Adrenal gland (tissue), 12 donors: ENCODE data around the gene CENATAC. TPM values are rescaled to one million over a fixed set of nuclear protein-coding genes. Genes with fewer than 3 reads are reported as not detected.
A peak's percentile ranks its signal among the peaks of the same experiment; 100 is the strongest.
"Not testable (repeated sequence)": the region's sequence is repeated elsewhere in the genome, so short reads cannot be mapped to it uniquely, and the experiment has no call there.

Experiments
- DNase-seq, 7 donors: peaks; one replicate each; pipeline ENCODE4 v3.0.0-alpha.2; 2019 to 2020
- H3K27ac ChIP-seq, 5 donors: fragments of 200-600 bp; sonication (generic) in 4 of 5; 1 replicate in 3 of 5; 2 replicates in 2 of 5; pipeline versions ENCODE4 v1.5.1 to v1.8.0; 2016 to 2020; ENCODE audit warnings: mild to moderate bottlenecking in 1 of 5
- H3K27me3 ChIP-seq: fragments of 200-600 bp; 2 replicates; pipeline ENCODE4 v1.8.0; 2021
- H3K36me3 ChIP-seq, 2 donors: fragments of 200-600 bp; replicated peaks in 1 of 2; 1 replicate in 1 of 2; 2 replicates in 1 of 2; pipeline versions ENCODE4 v1.5.1 to v1.8.0; 2018 to 2022
- H3K4me1 ChIP-seq, 2 donors: fragments of 200-600 bp; replicated peaks in 1 of 2; 1 replicate in 1 of 2; 2 replicates in 1 of 2; pipeline versions ENCODE4 v1.5.1 to v1.8.0; 2018 to 2021
- H3K4me3 ChIP-seq, 4 donors: fragments of 200-600 bp; sonication (generic) in 3 of 4; one replicate each; pipeline ENCODE4 v1.5.1; 2016 to 2018
- H3K9me3 ChIP-seq, 3 donors: fragments of 200-600 bp; sonication (generic) in 1 of 3; replicated peaks in 1 of 3; 1 replicate in 2 of 3; 2 replicates in 1 of 3; pipeline versions ENCODE4 v1.5.1 to v1.8.0; 2016 to 2021
- CTCF ChIP-seq, 6 experiments: fragments of 450-650 bp in 4 of 6; fragments of 200-600 bp in 2 of 6; sonication (generic) in 1 of 6; IDR thresholded peaks; 1 replicate in 5 of 6; 2 replicates in 1 of 6; pipeline versions ENCODE4 v1.5.1 to v1.8.0; 2016 to 2021; ENCODE audit warnings: antibody characterized with exemption in 6 of 6, mild to moderate bottlenecking in 2 of 6, moderate library complexity in 1 of 6
- POLR2A ChIP-seq, 2 donors: fragments of 450-650 bp; IDR thresholded peaks; one replicate each; pipeline ENCODE4 v1.6.1; 2017; ENCODE audit warnings: antibody characterized with exemption in 2 of 2, mild to moderate bottlenecking in 2 of 2, moderate library complexity in 1 of 2
- WGBS, 4 donors: extraction: QIAGEN DNeasy Blood & Tissue Kit in 2 of 4; methylation state at CpG; one replicate each; pipeline versions ENCODE4 v1.1.5 to v1.1.7; 2013 to 2017; 5-methylcytosine and 5-hydroxymethylcytosine counted together
- intact Hi-C, 2 donors: fragments of 100-400 bp; cut with DNase I; formaldehyde crosslinking; loops; one replicate each; pipeline versions ENCODE4 v1.14.1 to v1.15.0; 2022 to 2023
- polyA plus RNA-seq, 3 donors: library from polyadenylated mRNA; stranded (reverse); fragments of 200-250 nt in 2 of 3; fragments of 350-450 nt in 1 of 3; fragmentation: Illumina TruSeq in 1 of 3; extraction: RNeasy Lipid Tissue Mini Kit (QIAGEN cat#74804) in 1 of 3; gene quantifications; one replicate each; pipeline ENCODE4 v1.2.3, GENCODE V29; 2013 to 2014
- total RNA-seq, 9 donors: library from RNA; depleted of rRNA in 4 of 9; stranded (reverse); fragments of >200 nt in 4 of 9; fragments of 120-200 nt in 1 of 9; fragmentation: NEBNext Ultra II Directional in 1 of 9; extraction: Animal tissue kit (Norgen Biotek cat#: 25700) in 1 of 9; gene quantifications; one replicate each; pipeline versions ENCODE4 v1.1.0 to v1.2.4, GENCODE V29; 2013 to 2023
- donor health status: healthy with polysubstance abuse.
- donor health status: Bipolar disorder and iron deficiency.
- donor health status: DM: yes; HTN: yes; CAD: no.
- donor health status: DM: no; HTN: no; CAD: no.
- donor health status: DM: no; HTN: no; CAD: no.
- donor health status: DM: yes; HTN: yes; CAD: no.

The CENATAC gene
- total and polyA plus RNA-seq, 12 donors, result 15.4 to 157 (median 31.2) TPM

- TF ChIP-seq CTCF (IDR thresholded peaks at IDR 0.05) (no peak), POLR2A (IDR thresholded peaks at IDR 0.05) (no peak)
- no peaks in the 10 kb centered on the region for H3K9me3 ChIP-seq
- 26 to 37% (median 34%) methylated on average over 12 to 21 of the region's 21 CpGs for WGBS, 4 donors
- intact Hi-C loops, result no loop called here
- peaks cover 0 to 11% of the 10 kb centered on the region in 2 donors for H3K4me1 ChIP-seq
- DNase-seq, result peak in 6 of 7 donors; percentile 31 to 65 (median 47)
- no peaks in the 10 kb centered on the region for H3K27me3 ChIP-seq
- H3K36me3 ChIP-seq, result no peaks in the 10 kb centered on the region
- peak overlapping the region in 1 of 4 donors; percentile 15 for H3K4me3 ChIP-seq
- H3K27ac ChIP-seq, result no peak overlapping the region
These were observed 17.6 kb upstream of the CENATAC start for GRCh38 chr11:118980191-118980881.

DNA sequence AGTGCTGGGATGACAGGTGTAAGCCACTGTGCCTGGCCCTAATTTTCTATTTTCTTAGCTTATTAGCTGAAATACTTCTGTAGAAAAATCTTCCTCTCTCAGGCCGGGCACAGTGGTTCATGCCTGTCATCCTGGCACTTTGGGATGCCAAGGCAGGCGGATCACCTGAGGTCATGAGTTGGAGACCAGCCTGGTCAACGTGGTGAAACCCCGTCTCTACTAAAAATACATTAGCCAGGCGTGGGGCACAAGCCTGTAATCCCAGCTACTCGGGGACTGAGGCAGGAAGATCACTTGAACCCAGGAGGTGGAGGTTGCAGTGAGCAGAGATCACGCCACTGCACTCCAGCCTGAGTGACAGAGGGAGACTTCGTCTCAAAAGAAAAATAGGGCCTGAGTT, 13.6 kb upstream of the CENATAC start:
- DNase-seq, intact Hi-C loops: not testable (repeated sequence)
- 68 to 72% (median 70%) methylated on average over 8 of the region's 8 CpGs for WGBS, 4 donors

DNA sequence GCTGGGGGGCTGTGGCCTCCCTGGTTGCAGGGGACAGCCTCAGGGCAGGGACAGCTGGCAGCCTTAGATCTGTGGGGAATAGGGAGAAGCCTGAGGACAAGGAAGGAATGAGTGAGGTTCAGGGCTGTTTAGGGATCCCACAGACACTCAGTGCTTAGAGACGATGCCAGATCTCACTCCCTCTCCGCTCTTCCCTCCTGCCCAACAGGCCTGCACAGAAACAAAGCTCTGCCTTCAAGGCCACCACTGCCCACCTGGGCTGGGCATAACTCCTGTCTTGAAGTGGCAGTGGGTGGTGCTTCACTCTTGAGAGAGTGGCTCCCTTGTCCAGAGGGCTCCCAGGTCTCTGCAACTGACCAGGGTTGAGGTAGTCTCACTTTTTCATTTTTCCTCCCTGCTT, 13.1 kb upstream of the CENATAC start:
- no peak overlapping the region for H3K27ac ChIP-seq
- no peaks in the 10 kb centered on the region for H3K36me3 ChIP-seq
- TF ChIP-seq CTCF (IDR thresholded peaks at IDR 0.05), result no peak
- no peak for TF ChIP-seq POLR2A (IDR thresholded peaks at IDR 0.05)
- no peak for DNase-seq
- WGBS, 4 donors, result 57 to 83% (median 74%) methylated on average over 2 of the region's 2 CpGs
- H3K4me3 ChIP-seq, result no peak overlapping the region
- intact Hi-C loops, result no loop called here
- no peaks in the 10 kb centered on the region for H3K9me3 ChIP-seq
- no peaks in the 10 kb centered on the region for H3K27me3 ChIP-seq
- H3K4me1 ChIP-seq, result peaks cover 0 to 10% of the 10 kb centered on the region in 2 donors

More for the DNA sequence above, 13.6 kb upstream of the CENATAC start:
- not testable (repeated sequence) for H3K27ac ChIP-seq, H3K9me3 ChIP-seq, H3K27me3 ChIP-seq, H3K4me3 ChIP-seq, H3K36me3 ChIP-seq
- peaks cover 0 to 11% of the 10 kb centered on the region in 2 donors for H3K4me1 ChIP-seq

GRCh38 chr11:118988280-118988679, 9.7 kb upstream of the CENATAC start:
- no peak overlapping the region for H3K4me3 ChIP-seq
- no peak for DNase-seq
- no peaks in the 10 kb centered on the region for H3K9me3 ChIP-seq
- no peaks in the 10 kb centered on the region for H3K27me3 ChIP-seq
- no peak overlapping the region for H3K27ac ChIP-seq
- intact Hi-C loops, result no loop called here
- H3K4me1 ChIP-seq, result no peaks in the 10 kb centered on the region
- WGBS, 4 donors, result 88 to 95% (median 92%) methylated on average over 5 of the region's 5 CpGs
- TF ChIP-seq CTCF (IDR thresholded peaks at IDR 0.05) (no peak), POLR2A (IDR thresholded peaks at IDR 0.05) (no peak)
- H3K36me3 ChIP-seq, result no peaks in the 10 kb centered on the region

DNA sequence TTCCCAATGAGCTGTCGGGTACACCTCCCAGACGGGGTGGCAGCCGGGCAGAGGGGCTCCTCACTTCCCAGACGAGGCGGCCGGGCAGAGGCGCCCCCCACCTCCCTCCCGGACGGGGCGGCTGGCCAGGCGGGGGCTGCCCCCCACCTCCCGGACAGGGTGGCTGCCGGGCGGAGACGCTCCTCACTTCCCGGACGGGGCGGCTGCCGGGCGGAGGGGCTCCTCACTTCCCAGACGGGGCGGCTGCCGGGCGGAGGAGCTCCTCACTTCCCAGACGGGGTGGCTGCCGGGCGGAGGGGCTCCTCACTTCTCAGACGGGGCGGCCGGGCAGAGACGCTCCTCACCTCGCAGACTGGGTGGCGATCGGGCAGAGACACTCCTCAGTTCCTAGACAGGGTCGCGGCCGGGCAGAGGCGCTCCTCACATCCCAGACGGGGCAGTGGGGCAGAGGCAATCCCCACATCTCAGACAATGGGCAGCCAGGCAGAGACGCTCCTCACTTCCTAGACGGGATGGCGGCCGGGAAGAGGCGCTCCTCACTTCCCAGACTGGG, 6.4 kb upstream of the CENATAC start:
- H3K4me1 ChIP-seq, H3K36me3 ChIP-seq, H3K9me3 ChIP-seq, H3K27me3 ChIP-seq, DNase-seq, intact Hi-C loops, H3K27ac ChIP-seq, H3K4me3 ChIP-seq: not testable (repeated sequence)
- WGBS, 4 donors, result 95 to 97% (median 96%) methylated on average over 4 to 40 of the region's 44 CpGs
